ENCODE results near the gene GNAQ.

GNAQ gene

GRCh38 chr9:78026947-78027346 is 4.7 kb downstream of the GNAQ start:
- DNase-seq (ENCODE audit: low spot score in 2 of 2): no peak
- Histone ChIP-seq H3K9me3 (no peaks in the 10 kb centered on the region), H3K27me3 (ENCODE audit: low read depth) (no peaks in the 10 kb centered on the region), H3K4me1 (peaks cover 19% of the 10 kb centered on the region), H3K36me3 (replicated peaks) (no peaks in the 10 kb centered on the region), H3K4me3 (no peak overlapping the region)
- in situ Hi-C loops (cut with MboI; ENCODE audit: low sequenced_read_pairs): no loop called here

GRCh38 chr9:78026416-78026815 is 5.2 kb downstream of the GNAQ start:
- Histone ChIP-seq H3K9me3 (no peaks in the 10 kb centered on the region), H3K36me3 (replicated peaks) (no peaks in the 10 kb centered on the region), H3K27me3 (ENCODE audit: low read depth) (no peaks in the 10 kb centered on the region), H3K4me3 (no peak overlapping the region), H3K4me1 (peaks cover 19% of the 10 kb centered on the region)
- DNase-seq (ENCODE audit: low spot score in 2 of 2): no peak
- in situ Hi-C loops (cut with MboI; ENCODE audit: low sequenced_read_pairs): no loop called here

GRCh38 chr9:78025186-78025585 is 6.4 kb downstream of the GNAQ start:
- Histone ChIP-seq H3K4me1 (peaks cover 19% of the 10 kb centered on the region), H3K27me3 (ENCODE audit: low read depth) (no peaks in the 10 kb centered on the region), H3K9me3 (no peaks in the 10 kb centered on the region), H3K36me3 (replicated peaks) (no peaks in the 10 kb centered on the region), H3K4me3 (no peak overlapping the region)
- in situ Hi-C loops (cut with MboI; ENCODE audit: low sequenced_read_pairs): no loop called here
- no peak for DNase-seq (ENCODE audit: low spot score in 2 of 2)

GRCh38 chr9:78023003-78023741 is 8.4 kb downstream of the GNAQ start:
- Histone ChIP-seq H3K4me3 (no peak overlapping the region), H3K36me3 (replicated peaks) (no peaks in the 10 kb centered on the region), H3K9me3 (no peaks in the 10 kb centered on the region), H3K4me1 (peaks cover 11% of the 10 kb centered on the region), H3K27me3 (ENCODE audit: low read depth) (no peaks in the 10 kb centered on the region)
- in situ Hi-C loops (cut with MboI; ENCODE audit: low sequenced_read_pairs): no loop called here
- DNase-seq (ENCODE audit: low spot score in 2 of 2): no peak

- Histone ChIP-seq H3K36me3 (replicated peaks) (no peaks in the 10 kb centered on the region), H3K4me1 (peaks cover 22% of the 10 kb centered on the region), H3K27me3 (ENCODE audit: low read depth) (no peaks in the 10 kb centered on the region), H3K9me3 (no peaks in the 10 kb centered on the region), H3K4me3 (no peak overlapping the region)
- in situ Hi-C loops (cut with MboI; ENCODE audit: low sequenced_read_pairs): no loop called here
- no peak for DNase-seq (ENCODE audit: low spot score in 2 of 2)
These were observed 9.9 kb downstream of the GNAQ start for GRCh38 chr9:78021697-78022096.

GRCh38 chr9:78017190-78017693 is 14.4 kb downstream of the GNAQ start:
- Histone ChIP-seq H3K27me3 (ENCODE audit: low read depth) (no peaks in the 10 kb centered on the region), H3K36me3 (replicated peaks) (no peaks in the 10 kb centered on the region), H3K4me1 (peaks cover 13% of the 10 kb centered on the region), H3K4me3 (no peak overlapping the region), H3K9me3 (no peaks in the 10 kb centered on the region)
- DNase-seq (ENCODE audit: low spot score in 2 of 2): no peak
- in situ Hi-C loops (cut with MboI; ENCODE audit: low sequenced_read_pairs): no loop called here

GRCh38 chr9:78015241-78015640 is 16.4 kb downstream of the GNAQ start:
- H3K4me3 ChIP-seq: no peak overlapping the region
- no peaks in the 10 kb centered on the region for H3K27me3 ChIP-seq (ENCODE audit: low read depth)
- peaks cover 13% of the 10 kb centered on the region for H3K4me1 ChIP-seq
- no peaks in the 10 kb centered on the region for H3K9me3 ChIP-seq
- no peak for DNase-seq (ENCODE audit: low spot score in 2 of 2)
- no peaks in the 10 kb centered on the region for H3K36me3 ChIP-seq (replicated peaks)
- in situ Hi-C loops (cut with MboI; ENCODE audit: low sequenced_read_pairs): no loop called here

- Histone ChIP-seq H3K36me3 (replicated peaks) (no peaks in the 10 kb centered on the region), H3K9me3 (no peaks in the 10 kb centered on the region), H3K4me1 (peaks cover 13% of the 10 kb centered on the region), H3K4me3 (no peak overlapping the region), H3K27me3 (ENCODE audit: low read depth) (no peaks in the 10 kb centered on the region)
- DNase-seq (ENCODE audit: low spot score in 2 of 2): no peak
- in situ Hi-C loops (cut with MboI; ENCODE audit: low sequenced_read_pairs): no loop called here
These were observed 16.8 kb downstream of the GNAQ start for GRCh38 chr9:78014776-78015175.

GRCh38 chr9:78013934-78014333 is 17.7 kb downstream of the GNAQ start:
- Histone ChIP-seq H3K4me1 (peaks cover 13% of the 10 kb centered on the region), H3K4me3 (no peak overlapping the region), H3K36me3 (replicated peaks) (no peaks in the 10 kb centered on the region), H3K27me3 (ENCODE audit: low read depth) (no peaks in the 10 kb centered on the region), H3K9me3 (no peaks in the 10 kb centered on the region)
- no peak for DNase-seq (ENCODE audit: low spot score in 2 of 2)
- in situ Hi-C loops (cut with MboI; ENCODE audit: low sequenced_read_pairs): no loop called here

GRCh38 chr9:78011049-78011448 is 20.6 kb downstream of the GNAQ start:
- Histone ChIP-seq H3K36me3 (replicated peaks) (no peaks in the 10 kb centered on the region), H3K27me3 (ENCODE audit: low read depth) (no peaks in the 10 kb centered on the region), H3K9me3 (no peaks in the 10 kb centered on the region), H3K4me1 (no peaks in the 10 kb centered on the region), H3K4me3 (no peak overlapping the region)
- DNase-seq (ENCODE audit: low spot score in 2 of 2): no peak
- in situ Hi-C loops (cut with MboI; ENCODE audit: low sequenced_read_pairs): no loop called here

- H3K4me1 ChIP-seq: no peaks in the 10 kb centered on the region
- H3K27me3 ChIP-seq (ENCODE audit: low read depth): no peaks in the 10 kb centered on the region
- in situ Hi-C loops (cut with MboI; ENCODE audit: low sequenced_read_pairs): no loop called here
- DNase-seq (ENCODE audit: low spot score in 2 of 2): no peak
- no peaks in the 10 kb centered on the region for H3K9me3 ChIP-seq
- no peak overlapping the region for H3K4me3 ChIP-seq
- no peaks in the 10 kb centered on the region for H3K36me3 ChIP-seq (replicated peaks)
These were observed 21.2 kb downstream of the GNAQ start for GRCh38 chr9:78010445-78010844.

GRCh38 chr9:78009186-78009585 is 22.4 kb downstream of the GNAQ start:
- Histone ChIP-seq H3K36me3 (replicated peaks) (no peaks in the 10 kb centered on the region), H3K9me3 (no peaks in the 10 kb centered on the region), H3K4me3 (no peak overlapping the region), H3K27me3 (ENCODE audit: low read depth) (no peaks in the 10 kb centered on the region), H3K4me1 (no peaks in the 10 kb centered on the region)
- no peak for DNase-seq (ENCODE audit: low spot score in 2 of 2)
- in situ Hi-C loops (cut with MboI; ENCODE audit: low sequenced_read_pairs): no loop called here

- Histone ChIP-seq H3K9me3 (no peaks in the 10 kb centered on the region), H3K4me1 (no peaks in the 10 kb centered on the region), H3K27me3 (ENCODE audit: low read depth) (no peaks in the 10 kb centered on the region), H3K36me3 (replicated peaks) (no peaks in the 10 kb centered on the region), H3K4me3 (no peak overlapping the region)
- no peak for DNase-seq (ENCODE audit: low spot score in 2 of 2)
- in situ Hi-C loops (cut with MboI; ENCODE audit: low sequenced_read_pairs): no loop called here
These were observed 24.9 kb downstream of the GNAQ start for GRCh38 chr9:78006734-78007133.

GRCh38 chr9:78005231-78006002 is 26.2 kb downstream of the GNAQ start:
- Histone ChIP-seq H3K36me3 (replicated peaks) (no peaks in the 10 kb centered on the region), H3K4me1 (no peaks in the 10 kb centered on the region), H3K9me3 (no peaks in the 10 kb centered on the region), H3K27me3 (ENCODE audit: low read depth) (no peaks in the 10 kb centered on the region), H3K4me3 (no peak overlapping the region)
- in situ Hi-C loops (cut with MboI; ENCODE audit: low sequenced_read_pairs): no loop called here
- no peak for DNase-seq (ENCODE audit: low spot score in 2 of 2)

Measured in HAP-1 (cell line).